Measurements from ENCODE around the gene MYL3.

GRCh38 chr3:46909535-46910161 lies 46.4 kb upstream of the MYL3 start:
- no peak for TF ChIP-seq EZH2phosphoT487 (IDR thresholded peaks at IDR 0.05; ENCODE audit: insufficient read depth, low read depth)
- no peak for TF ChIP-seq EZH2 (IDR thresholded peaks at IDR 0.05; ENCODE audit: insufficient read depth, poor library complexity, severe bottlenecking)

Measured in GM23248 (cell line).